Renal cortex interstitium (tissue), 11 donors: ENCODE data around the gene FFAR3. TPM values are rescaled to one million over a fixed set of nuclear protein-coding genes. Genes with fewer than 3 reads are reported as not detected.
"Not testable (repeated sequence)": the region's sequence is repeated elsewhere in the genome, so short reads cannot be mapped to it uniquely, and the experiment has no call there.

Source experiments
- DNase-seq, 11 donors: peaks; one replicate each; pipeline ENCODE4 v3.0.0-alpha.2; 2013; ENCODE audit warnings: low read depth in 9 of 11, low spot score in 4 of 11; ENCODE audit errors: extremely low read depth in 1 of 11
- polyA plus RNA-seq, 3 donors: library from polyadenylated mRNA; unstranded; fragments of 120-200 nt; gene quantifications; one replicate each; pipeline ENCODE4 v1.2.1, GENCODE V29; 2013; ENCODE audit not compliant: insufficient read length in 3 of 3

Gene FFAR3
- polyA plus RNA-seq, 3 donors: 0.11 to 0.20 (median 0.17) TPM

DNA sequence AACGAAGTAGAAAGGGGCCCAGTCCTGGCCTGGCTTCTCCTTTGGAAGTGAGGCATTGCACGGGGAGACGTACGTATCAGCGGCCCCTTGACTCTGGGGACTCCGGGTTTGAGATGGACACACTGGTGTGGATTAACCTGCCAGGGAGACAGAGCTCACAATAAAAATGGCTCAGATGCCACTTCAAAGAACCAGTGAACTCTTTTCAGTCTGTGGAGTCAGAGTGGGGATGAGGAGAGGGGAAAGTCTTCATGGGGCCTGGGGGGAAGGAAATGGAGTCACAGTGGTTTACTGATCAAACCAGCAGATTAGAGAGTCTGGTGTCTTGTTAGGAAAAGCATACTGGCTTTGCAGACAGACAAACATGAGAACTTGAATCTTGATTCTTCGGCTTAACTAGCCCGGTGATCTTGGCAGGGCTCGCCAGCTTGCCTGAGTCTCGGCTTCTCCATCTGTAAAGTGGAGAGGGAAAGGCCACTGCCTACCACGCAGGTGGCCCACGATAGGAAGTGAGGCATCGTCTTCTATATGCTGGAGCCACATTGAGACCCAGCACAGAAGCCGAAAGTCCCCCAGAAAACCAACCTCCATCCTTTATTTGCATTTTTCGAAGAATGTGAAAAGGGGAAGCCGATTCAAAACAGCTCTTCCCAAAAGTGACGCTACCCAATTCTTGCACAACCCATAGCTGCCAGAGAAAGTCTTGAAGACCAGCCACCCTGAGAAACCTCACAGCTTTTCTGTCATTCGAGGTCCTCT lies 10.9 kb upstream of the FFAR3 start, which contains the start of gene FFAR1:
Gene FFAR1, plus strand, starts transcription at position 732 of the 759 bp plus-strand sequence. CDS start 3,650 bp downstream, outside the sequence.
- DNase-seq: no peak

DNA sequence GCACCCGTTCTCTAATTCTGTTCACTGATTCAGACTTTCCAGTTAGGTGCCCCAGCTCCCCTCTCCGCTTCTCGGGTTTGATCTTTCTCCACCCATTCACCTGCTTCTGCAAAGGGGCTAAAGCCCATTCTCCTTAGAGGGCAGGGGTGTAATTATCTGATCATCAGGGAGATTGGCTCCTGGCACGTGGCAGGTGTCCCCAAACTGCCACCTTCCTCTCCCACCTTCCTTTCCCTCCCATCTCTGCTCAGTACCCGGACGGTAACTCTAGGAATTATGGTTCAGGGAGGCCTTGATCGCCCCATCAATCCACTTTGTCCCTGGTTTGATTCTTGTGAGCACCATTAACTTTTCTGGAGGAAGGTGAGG lies 10.3 kb upstream of the FFAR3 start:
- no peak for DNase-seq

DNA sequence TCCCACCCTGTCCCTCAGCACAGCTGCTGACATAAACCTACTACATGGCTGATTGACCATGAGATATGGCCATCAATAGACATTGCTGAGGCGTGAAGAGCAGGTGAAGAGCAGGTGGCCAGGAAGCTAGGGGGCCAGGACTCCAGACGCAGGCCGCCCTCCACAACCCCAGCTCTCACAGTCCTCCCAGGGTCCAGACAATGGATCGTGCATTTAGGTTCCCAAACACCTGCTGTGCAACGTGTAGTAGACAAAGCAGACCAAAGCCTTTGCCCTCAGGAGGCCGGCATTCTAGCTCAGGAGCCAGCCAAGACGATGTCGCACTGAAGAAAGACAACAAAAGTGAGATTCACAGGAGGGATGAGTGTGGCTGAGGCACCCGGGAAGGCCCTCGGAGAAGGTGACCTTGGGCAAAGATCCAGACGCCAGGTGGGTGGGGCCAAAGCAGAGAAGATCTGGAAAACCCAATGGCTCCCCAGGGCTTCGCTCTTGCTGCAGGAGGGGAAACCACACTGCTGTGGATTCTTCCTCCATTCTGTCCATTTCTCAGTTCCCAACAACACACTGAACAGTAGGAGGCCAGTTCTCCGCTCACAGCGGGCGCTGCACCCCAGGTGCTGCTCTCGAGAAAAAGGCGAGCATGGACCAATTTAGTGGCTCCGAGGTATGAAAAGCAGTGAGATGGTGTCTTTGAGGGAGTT lies 9.2 kb upstream of the FFAR3 start:
- no peak for DNase-seq

DNA sequence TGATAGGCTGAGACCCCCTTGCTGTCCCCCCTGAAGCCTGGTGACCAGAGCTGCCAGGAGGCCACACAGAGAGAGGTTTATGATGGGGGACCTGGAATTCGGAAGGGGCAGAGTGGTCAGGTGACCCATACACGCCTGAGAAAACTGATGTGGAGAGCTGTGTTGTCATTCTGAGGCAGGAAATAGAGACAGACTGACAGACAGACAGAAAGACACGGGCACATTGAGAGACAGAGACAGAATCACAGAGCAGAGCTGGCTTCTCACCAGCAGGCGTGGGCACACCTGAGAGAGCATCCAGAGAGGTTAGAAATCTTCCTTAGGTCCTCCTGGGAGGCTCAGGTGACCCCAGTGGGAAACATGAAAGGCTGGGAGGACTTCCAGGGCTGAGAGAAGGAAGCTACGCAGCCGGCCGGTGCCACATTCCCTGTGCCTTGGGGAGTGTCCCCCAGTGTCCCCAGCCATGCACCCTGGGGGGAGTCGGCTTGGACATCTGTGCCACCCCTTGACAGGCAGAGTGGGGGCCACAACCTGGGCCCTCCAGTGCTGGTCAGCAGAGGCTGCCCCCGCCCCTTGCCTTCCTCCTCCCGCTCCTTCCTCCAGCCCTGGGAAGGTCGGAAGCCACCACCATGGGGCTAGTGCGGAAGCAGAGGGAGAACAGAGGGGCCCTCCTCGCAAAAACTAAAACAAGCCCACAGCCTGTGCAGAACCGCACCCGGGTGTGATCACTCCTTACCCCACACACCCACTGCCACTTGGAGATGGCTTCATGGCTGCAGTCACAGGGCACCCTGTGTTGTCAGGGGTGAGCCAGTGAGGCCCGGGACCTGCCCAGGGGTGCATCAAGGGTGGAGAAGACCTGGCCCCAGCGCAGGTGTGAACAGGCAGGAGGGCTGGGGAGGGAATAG lies 8.4 kb upstream of the FFAR3 start:
- no peak for DNase-seq

DNA sequence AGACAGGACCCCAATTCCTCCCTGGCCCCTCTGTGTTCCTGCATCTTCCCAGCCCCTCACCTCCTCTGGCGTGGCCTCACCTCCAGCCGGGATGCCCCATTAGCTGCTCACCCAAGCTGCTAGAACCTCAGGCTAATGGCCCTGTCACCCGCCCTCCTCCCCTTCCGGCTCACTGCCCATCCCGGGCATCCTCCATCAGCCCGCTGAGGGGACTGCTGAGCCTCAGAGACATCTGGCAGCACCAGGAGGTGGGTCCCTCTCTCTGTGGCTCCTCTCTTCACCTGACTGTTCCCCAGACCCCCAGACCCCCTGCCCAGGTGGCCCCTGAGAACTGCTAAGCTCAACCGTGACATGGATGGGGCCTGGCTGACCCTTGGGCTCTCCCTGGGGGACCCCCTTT lies 7.7 kb upstream of the FFAR3 start:
- DNase-seq: peak in 8 of 11 donors; percentile 24 to 57 (median 39)

DNA sequence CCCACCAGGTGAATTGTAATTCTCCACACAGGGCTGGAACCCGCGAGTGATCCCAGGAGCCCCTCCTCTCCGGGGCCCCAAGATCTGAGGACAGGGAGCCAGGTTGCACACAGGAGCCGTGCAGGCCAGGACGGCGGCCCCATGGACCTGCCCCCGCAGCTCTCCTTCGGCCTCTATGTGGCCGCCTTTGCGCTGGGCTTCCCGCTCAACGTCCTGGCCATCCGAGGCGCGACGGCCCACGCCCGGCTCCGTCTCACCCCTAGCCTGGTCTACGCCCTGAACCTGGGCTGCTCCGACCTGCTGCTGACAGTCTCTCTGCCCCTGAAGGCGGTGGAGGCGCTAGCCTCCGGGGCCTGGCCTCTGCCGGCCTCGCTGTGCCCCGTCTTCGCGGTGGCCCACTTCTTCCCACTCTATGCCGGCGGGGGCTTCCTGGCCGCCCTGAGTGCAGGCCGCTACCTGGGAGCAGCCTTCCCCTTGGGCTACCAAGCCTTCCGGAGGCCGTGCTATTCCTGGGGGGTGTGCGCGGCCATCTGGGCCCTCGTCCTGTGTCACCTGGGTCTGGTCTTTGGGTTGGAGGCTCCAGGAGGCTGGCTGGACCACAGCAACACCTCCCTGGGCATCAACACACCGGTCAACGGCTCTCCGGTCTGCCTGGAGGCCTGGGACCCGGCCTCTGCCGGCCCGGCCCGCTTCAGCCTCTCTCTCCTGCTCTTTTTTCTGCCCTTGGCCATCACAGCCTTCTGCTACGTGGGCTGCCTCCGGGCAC lies 6.7 kb upstream of the FFAR3 start:
- no peak for DNase-seq

DNA sequence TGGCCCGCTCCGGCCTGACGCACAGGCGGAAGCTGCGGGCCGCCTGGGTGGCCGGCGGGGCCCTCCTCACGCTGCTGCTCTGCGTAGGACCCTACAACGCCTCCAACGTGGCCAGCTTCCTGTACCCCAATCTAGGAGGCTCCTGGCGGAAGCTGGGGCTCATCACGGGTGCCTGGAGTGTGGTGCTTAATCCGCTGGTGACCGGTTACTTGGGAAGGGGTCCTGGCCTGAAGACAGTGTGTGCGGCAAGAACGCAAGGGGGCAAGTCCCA lies 6.1 kb upstream of the FFAR3 start:
- no peak for DNase-seq

DNA sequence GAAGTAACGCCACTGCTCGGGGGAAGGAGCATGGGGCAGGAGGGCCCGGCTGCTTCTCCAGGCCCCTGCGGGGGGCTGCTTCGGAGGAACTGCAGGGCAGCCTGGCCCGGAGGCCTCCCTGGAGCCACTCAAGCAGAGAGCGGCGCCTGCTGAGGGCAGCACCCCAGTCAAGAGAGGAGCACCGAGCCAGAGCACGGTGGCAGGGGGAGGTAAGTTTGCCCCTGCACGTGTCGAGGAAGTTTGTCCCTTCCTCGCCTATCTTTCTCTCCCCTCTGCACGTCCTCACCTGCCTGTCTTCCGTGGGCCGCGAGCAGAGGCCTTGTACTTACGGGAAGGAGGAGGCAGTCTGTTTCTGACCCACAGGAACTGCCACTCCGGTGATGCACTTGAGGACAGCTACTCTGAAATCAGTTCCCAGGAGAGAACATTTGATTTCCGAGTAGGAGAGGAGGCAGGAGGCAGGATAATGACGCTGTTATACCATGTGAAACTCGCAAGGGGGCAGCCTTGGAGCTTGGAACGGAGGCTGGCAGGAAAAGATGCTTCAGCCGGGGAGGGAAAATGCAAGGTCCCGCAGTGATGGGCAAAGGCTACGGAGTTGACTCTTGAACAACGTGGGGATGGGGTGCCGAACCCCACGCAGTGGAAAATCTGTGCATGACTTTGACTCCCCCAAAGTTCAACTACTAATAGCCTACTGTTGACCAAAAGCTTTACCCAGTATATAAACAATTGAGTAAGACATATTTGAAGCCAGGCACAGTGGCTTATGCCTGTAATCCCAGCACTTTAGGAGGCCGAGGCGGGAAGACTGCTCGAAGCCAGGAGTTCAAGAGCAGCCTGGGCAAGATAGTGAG lies 5.6 kb upstream of the FFAR3 start:
- peak; percentile 42 to 68 (median 62) for DNase-seq

DNA sequence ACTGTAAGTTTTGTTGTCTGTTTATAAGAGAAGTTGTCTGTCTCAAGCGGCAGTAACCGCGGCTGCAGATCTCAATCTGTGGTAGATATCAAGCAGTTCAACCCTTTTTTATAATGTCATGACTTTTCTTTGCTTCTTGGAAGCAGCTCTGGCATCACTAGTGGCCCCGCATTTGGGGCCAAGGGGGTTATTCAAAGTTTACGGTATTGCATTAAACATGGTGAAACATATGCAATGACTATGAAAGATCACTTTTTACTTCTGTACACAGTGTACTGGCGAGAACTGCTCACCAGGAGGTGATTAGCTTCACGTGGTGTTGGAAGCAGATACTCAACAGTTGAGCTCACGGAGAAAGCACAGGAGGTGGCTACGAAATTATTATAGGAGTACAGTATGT lies 4.6 kb upstream of the FFAR3 start:
- no peak for DNase-seq

DNA sequence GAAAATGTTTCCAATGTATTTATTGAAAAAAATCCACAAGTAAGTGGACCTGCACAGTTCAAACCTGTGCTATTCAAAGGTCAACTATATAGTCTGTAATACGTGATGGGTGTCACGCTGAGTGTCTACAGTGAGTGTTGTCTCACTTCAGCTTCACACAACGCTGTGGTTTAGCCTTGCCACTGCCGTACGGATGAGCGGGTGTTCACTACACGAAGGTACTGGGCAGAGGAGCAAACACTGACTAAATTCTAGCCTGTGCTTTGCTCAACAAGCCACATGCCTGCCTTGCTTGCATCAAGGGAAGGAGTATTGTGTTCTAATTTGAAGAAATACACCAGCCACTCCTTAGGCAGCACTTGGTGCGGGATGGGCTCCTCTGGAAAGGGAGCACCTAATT lies 3.4 kb upstream of the FFAR3 start:
- no peak for DNase-seq

DNA sequence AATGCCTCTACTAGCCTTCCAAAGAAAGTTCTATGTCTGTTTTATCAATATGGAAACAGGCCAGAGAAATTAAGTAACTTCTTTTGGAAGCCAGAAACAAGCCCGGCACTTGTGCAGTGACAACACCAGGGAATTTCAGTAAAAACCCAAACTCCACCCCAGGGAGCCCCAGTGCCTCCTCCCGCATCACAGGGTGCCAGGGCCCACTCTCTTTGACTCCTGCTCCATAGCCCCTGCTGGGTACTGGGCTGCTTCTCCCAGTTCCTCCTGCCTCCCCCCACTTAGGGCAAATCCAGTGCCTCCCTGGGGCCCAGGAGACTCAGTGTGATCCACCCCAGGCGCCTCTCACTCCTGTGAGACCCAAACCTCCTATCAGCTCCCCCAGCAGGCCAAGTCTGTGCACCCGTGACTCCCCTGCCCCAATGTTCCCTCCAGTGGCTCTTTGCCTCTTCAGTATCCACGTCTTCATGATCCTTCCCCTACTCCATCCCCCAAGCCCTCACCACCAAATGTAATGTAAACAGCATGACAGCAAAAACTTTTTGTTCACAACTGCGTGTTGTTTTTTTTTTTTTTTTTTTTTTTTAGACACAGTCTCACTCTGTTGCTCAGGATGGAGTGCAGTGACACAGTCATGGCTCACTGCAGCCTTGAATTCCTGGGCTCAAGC lies 2.3 kb upstream of the FFAR3 start:
- DNase-seq: no peak

DNA sequence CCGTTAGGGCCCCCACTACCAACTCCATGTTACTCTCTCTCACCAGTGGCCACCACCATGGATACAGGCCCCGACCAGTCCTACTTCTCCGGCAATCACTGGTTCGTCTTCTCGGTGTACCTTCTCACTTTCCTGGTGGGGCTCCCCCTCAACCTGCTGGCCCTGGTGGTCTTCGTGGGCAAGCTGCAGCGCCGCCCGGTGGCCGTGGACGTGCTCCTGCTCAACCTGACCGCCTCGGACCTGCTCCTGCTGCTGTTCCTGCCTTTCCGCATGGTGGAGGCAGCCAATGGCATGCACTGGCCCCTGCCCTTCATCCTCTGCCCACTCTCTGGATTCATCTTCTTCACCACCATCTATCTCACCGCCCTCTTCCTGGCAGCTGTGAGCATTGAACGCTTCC lies 574 bp downstream of the FFAR3 start:
- not testable (repeated sequence) for DNase-seq

DNA sequence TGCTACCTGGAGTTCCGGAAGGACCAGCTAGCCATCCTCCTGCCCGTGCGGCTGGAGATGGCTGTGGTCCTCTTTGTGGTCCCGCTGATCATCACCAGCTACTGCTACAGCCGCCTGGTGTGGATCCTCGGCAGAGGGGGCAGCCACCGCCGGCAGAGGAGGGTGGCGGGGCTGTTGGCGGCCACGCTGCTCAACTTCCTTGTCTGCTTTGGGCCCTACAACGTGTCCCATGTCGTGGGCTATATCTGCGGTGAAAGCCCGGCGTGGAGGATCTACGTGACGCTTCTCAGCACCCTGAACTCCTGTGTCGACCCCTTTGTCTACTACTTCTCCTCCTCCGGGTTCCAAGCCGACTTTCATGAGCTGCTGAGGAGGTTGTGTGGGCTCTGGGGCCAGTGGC lies 1.1 kb downstream of the FFAR3 start:
- DNase-seq: not testable (repeated sequence)

DNA sequence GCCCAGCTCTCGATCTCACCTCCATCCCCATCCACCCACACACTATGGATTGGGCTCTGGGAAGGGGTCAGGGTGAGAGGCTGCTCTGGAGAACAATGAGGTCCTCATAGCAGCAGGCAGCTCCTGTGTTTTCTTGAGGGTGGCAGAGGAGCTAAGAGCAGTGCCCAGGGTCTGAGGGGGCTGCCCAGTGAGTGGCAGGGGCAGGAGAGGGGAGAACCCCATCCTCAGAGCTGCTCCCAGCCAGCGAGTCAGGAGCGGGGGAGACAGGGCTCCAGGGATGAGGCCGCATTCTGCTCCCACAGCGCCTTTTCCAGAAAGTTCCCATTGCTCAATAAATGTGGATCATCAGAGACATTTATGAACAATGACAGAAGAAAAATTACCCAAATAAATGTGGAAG lies 1.8 kb downstream of the FFAR3 start:
- DNase-seq: not testable (repeated sequence)

DNA sequence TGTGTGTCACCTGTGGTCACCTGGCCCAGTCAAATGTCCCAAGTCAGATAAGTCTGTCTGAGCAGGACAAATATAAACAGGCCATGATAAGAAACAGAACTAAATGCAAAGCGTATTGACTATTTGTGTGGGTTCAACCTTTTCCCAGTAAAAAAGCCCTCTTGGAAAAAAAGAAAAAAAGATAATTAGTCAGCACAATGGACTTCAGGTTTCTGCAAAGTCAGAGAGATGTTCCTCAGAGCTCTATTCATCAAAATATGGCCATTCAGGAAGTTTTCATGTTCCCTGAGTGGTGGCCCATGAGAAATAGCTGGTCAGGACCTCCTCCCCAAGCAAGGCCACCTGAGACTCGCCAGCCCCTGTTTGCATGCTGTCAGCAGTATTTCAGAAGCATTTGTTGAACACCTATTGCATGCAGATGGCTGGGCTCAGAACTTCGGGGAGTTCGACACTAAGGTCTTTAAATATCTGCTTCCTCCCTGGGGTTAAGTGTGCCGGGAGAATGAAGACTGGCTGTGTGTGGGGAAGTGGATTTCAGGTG lies 2.7 kb downstream of the FFAR3 start:
- no peak for DNase-seq

DNA sequence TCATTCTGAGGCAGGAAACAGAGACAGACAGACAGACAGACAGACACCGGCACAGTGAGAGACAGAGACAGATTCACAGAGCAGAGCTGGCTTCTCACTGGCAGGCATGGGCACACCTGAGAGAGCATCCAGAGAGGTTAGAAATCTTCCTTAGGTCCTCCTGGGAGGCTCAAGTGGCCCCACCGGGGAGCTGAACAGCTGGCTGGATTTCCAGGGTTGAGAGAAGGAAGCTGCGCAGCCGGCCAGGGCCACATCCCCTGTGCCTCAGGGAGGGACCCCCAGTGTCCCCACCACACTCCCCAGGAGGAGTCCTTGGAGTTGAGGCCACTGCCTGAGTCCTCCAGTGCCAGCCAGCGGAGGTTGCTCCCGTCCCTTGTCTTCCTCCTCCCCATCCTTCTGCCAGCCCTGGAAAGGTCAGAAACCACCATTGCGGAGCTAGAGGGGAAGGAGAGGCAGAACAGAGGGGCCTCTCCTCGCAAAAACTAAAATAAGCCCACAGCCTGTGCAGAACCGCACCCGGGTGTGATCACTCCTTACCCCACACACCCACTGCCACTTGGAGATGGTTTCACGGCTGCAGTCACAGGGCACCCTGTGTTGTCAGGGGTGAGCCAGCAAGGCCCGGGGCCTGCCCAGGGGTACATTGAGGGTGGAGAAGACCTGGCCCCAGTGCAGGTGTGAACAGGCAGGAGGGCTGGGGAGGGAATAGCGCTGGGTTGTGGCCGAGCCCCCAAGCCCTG lies 4.2 kb downstream of the FFAR3 start:
- no peak for DNase-seq
